Measurements from ENCODE around the gene COX19.
"Not testable (repeated sequence)": the region's sequence is repeated elsewhere in the genome, so short reads cannot be mapped to it uniquely, and the experiment has no call there.

The COX19 gene

DNA sequence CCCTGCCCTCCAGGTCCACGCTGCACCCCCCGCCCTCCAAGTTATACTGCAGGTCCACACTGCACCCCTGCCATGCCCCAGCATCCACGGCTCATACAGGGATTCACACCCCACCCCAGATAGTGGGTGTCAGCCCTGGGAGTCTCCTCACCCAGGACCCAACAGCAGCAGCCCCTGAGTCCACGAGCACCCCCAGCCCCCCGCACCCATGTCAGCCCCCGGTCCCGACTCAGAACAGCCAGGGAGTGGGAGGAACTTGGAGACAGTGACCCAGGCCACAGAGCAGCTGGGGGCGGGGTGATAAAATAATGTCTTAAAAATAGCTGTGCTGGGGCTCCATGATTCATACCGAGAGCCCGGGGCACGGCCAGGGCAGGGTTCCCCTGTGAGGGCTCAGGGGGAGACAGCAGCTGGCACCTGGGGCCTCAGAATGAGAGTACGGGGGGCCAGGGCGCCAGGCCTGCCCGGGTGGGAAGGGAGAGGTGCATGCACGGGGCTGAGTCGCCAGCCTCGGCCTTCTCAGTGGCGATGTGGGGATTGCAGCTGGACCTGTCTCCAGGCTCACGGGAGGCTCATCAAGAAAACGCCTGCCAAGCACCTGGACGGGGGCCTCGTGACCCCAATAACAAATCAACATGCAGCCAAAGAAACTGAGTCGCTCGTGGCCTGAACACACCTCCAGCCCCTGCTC is 50.7 kb downstream of the COX19 start:
- DNase-seq (ENCODE audit: extremely low read depth, low read depth) = no peak
- no peak overlapping the region for H3K4me3 ChIP-seq (replicated peaks; ENCODE audit: low read depth, low read length)
- TF ChIP-seq, protein P1, sequence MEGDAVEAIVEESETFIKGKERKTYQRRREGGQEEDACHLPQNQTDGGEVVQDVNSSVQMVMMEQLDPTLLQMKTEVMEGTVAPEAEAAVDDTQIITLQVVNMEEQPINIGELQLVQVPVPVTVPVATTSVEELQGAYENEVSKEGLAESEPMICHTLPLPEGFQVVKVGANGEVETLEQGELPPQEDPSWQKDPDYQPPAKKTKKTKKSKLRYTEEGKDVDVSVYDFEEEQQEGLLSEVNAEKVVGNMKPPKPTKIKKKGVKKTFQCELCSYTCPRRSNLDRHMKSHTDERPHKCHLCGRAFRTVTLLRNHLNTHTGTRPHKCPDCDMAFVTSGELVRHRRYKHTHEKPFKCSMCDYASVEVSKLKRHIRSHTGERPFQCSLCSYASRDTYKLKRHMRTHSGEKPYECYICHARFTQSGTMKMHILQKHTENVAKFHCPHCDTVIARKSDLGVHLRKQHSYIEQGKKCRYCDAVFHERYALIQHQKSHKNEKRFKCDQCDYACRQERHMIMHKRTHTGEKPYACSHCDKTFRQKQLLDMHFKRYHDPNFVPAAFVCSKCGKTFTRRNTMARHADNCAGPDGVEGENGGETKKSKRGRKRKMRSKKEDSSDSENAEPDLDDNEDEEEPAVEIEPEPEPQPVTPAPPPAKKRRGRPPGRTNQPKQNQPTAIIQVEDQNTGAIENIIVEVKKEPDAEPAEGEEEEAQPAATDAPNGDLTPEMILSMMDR (IDR thresholded peaks at IDR 0.05; ENCODE audit: low read depth, low read length, missing control alignments) = no peak

DNA sequence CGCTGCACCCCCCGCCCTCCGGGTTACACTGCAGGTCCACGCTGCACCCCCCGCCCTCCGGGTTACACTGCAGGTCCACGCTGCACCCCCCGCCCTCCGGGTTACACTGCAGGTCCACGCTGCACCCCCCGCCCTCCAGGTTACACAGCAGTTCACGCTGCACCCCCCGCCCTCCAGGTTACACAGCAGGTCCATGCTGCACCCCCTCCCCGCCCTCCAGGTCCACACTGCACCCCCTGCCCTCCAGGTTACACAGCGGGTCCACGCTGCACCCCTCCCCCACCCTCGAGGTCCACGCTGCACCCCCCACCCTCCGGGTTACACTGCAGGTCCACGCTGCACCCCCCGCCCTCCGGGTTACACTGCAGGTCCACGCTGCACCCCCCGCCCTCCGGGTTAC is 51.3 kb downstream of the COX19 start:
- H3K4me3 ChIP-seq (replicated peaks; ENCODE audit: low read depth, low read length); DNase-seq (ENCODE audit: extremely low read depth, low read depth): not testable (repeated sequence)

DNA sequence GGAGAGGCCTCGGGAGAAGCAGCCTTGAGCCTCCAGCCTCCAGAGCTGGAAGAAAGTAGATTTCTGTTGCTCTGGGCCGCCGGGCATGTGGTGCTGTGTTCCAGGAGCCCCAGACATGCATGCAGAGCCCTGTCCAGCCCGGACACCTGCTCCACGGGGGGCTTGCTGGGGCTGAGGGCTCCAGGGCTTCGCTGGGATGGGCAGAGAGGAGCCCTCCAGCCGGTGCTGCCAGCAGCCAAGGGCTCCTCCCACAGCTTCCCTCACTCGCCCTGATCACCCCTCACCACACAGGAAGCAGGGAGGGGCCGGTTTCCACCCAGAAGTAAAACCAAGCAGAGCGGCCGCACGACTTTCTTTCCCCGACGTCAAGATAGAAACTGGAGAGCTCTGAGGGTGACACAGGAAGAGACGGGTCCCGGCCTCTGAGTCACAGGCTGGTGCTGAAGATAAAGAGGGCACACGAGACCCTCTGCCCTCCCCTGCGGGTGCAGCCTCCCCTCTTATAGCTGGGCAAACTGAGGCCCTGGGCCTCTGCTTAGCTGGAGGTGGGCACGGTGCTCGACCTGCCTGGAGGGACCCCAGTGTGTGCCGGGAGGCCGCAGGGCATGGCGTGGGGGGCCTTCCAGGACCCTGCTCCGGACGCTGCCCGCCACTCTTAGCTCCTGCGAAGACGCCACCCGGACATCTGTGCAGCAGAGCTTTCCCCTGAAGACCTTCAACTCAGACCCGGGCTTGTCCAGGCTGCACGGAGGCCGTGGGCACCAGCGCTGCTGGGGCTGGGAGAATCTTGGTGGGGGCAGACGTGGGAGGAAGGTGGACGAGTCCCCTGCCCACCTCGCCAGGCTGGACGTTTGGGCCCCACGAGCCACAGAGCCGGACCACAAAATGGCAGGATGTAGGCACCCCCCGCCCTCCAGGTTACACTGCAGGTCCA is 52.0 kb downstream of the COX19 start:
- TF ChIP-seq, protein P1 (IDR thresholded peaks at IDR 0.05; ENCODE audit: low read depth, low read length, missing control alignments) = no peak
- H3K4me3 ChIP-seq (replicated peaks; ENCODE audit: low read depth, low read length) = no peak overlapping the region
- DNase-seq (ENCODE audit: extremely low read depth, low read depth) = no peak

DNA sequence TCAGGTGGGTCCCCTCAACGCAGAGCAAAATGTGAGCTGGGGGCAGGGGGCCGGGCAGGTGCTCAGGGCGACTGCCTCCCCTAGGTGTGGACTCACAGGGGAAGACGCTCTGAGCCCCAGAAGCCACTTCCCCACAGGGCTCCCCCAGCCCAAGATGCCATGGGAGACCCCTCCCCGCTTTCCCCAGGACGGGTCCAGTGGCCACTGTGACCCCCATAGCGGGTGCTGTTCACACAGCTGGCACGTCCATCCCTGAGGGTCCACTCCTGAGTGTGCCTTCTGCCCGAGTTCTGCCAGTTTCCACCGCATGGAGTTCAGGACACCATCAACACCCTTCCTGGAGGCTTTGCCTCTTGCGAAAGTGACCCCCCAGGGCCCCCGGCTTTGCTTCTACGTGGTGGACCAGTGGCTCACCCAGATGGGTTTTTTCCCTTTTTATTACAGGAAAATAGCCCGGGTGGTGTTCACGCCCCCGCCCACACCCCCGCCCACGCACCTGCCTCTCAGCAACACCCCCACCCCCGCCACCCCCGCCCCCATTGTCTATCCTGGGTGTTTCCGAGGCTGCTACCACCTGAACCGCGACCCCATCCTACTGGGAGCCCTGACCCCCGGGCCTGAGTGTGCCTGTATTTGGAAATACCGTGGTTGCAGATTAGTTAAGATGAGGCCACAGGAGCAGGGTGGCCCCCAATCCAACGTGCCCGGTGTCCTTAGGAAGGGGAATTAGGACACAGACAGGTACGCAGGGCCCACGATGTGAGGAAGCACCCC is 52.8 kb downstream of the COX19 start:
- no peak overlapping the region for H3K4me3 ChIP-seq (replicated peaks; ENCODE audit: low read depth, low read length)
- DNase-seq (ENCODE audit: extremely low read depth, low read depth) = no peak
- TF ChIP-seq, protein P1 (IDR thresholded peaks at IDR 0.05; ENCODE audit: low read depth, low read length, missing control alignments) = no peak

DNA sequence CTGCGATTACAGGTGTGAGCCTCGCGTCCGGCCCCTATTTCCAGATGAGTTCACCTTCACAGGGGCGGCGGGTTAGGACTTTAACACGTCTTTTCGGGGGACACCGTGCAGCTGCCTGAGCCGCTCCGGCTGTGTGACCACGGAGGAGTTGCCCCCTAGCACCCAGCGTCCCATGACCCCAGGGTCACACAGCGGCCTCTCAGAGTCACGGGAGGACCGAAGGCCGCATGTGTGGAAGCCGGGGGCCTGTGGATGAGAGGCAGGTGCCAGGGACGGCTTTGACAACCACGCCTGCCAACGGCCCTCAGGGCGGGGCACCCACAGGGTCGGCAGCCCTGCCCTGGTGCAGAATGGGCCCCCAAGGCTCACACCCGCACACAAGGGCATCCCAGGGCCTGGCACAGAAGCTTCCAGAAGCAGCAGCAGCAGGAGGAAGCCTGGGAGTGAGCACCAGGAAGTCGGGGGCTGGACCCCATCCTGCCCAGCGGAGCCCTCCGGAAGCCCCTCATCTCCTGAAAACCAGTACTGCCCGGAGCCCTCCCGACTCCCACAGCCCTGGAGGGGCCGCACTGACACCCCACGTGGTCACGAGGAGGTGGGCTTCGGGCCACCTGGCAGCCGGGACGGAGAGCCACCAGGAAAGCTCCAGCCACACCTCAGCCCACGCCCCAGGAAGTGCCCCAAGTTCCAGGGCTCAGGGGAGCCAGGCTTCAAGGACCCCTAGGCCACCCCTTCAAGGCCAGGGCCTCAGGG is 53.6 kb downstream of the COX19 start:
- DNase-seq (ENCODE audit: extremely low read depth, low read depth) = no peak
- TF ChIP-seq, protein P1 (IDR thresholded peaks at IDR 0.05; ENCODE audit: low read depth, low read length, missing control alignments) = no peak
- no peak overlapping the region for H3K4me3 ChIP-seq (replicated peaks; ENCODE audit: low read depth, low read length)

DNA sequence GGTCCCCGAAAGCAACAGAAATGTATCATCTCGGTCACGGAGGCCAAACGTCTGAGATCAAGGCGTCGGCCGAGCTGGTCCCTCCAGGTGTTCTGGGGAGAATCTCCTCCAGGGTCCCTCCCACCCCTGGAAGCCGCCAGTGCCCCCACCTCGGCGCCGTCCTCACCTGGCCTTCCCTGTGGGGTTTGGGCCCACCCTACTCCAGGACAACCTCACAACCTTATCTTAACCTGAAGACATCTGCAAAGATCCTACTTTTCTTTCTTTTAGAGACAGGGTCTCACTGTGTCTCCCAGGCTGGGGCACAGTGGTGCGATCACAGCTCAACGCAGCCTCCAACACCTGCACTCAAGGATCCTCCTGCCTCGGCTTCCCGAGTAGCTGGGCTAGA is 54.3 kb downstream of the COX19 start:
- DNase-seq (ENCODE audit: extremely low read depth, low read depth) = no peak
- no peak overlapping the region for H3K4me3 ChIP-seq (replicated peaks; ENCODE audit: low read depth, low read length)
- TF ChIP-seq, protein P1 (IDR thresholded peaks at IDR 0.05; ENCODE audit: low read depth, low read length, missing control alignments) = no peak

Data from HFF-Myc (cell line).